ENCODE data around the gene SLC6A9. TPM values are rescaled to one million over a fixed set of nuclear protein-coding genes. Genes with fewer than 3 reads are reported as not detected.

Gene SLC6A9
- polyA plus RNA-seq, 3 donors = 5.4 to 6.3 (median 6.1) TPM

DNA sequence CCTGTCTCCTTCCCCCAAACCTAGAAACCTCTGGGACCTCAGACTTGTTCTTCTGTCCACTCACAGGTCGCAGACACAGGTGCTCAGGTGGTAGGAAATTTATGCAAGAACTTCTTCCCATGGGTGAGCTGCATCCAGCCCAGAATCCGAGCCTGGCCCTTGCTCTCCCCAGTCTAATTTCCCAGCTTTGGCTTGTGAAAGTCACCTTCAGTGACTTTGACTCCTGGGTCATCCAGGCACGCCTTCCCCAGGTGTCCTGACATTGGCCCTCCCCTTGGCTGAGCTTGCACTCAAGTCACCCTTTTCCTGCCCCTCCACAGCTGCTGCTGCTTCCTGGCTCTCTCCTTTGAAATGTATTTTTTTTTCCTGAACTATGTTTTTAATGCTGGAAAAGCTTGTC is 77.9 kb downstream of the SLC6A9 start:
- no peak for DNase-seq (ENCODE audit: low read depth in 3 of 3, low spot score in 2 of 3)

DNA sequence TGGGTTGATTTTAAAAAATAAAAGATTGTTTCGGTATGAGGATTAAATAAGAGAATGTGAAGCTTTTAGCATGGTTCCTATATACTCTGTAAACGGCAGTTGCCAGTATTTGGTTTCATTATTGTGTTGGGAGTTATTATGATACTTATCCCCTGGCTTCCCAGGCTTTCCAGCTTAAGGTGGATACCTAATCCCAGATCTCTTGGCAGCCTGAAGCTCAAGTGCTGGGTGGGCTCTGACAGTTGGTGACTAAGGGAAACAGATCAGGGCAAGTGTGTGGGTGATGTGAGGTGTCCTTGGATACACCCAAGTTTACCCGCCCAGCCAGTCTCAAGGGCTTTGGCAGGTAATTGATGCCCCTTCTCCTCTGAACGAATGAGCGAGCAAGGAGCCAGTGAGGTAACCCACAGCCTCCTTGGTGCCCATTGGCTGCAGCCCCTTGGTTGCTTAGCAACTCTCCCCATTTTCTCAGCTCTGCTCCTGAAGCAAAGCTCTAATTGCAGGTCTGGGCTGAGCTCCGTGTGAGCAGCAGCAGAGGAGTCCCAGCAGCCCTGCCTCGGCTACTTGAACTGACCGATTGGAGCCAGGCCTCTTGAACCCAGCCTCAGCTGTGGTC is 78.4 kb downstream of the SLC6A9 start:
- no peak for DNase-seq (ENCODE audit: low read depth in 3 of 3, low spot score in 2 of 3)

DNA sequence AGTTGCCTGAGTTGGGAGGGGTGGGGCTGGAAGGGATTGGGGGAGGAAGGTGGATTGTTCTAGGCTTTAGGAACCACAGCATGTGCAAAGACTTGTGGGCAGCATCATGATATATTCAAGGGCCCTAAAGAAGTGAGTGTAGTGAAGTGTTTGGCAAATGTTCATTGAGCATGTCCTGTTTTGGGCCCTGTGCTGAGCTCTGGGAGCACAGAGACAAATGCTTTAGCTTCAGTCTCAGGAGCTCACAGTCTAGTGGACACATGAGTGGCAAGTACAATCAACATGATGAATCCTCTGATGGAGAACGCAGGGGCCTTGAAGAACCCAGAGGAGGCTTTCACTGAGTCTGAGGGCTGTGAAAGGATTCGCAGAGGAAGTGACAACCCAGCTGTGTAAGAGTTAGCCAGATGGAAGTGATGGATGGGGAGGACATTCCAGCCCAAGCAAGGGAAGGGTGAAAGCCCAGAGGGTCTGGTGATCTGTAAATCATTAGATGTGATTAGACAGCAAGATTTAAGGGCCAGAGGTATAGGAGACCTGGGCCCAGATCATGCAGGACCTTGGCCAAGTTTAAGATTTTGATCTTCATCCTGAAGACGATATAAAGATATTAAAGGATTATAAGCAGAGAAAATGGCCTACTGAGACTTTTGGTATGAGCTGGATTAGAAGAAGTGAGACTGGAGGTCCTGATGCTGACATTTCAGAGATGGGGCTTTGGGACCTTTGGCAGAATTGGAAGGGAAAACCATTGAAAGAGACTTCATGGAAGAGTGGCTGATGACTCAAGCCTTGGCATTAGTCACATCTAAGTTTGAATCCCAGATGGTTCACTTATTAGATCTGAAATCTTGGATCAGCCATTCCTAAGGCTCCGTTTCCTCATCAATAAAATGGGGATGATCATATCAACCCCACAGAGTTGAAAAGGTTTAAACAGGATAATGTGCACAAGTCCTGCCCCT is 80.0 kb downstream of the SLC6A9 start:
- no peak for DNase-seq (ENCODE audit: low read depth in 3 of 3, low spot score in 2 of 3)

DNA sequence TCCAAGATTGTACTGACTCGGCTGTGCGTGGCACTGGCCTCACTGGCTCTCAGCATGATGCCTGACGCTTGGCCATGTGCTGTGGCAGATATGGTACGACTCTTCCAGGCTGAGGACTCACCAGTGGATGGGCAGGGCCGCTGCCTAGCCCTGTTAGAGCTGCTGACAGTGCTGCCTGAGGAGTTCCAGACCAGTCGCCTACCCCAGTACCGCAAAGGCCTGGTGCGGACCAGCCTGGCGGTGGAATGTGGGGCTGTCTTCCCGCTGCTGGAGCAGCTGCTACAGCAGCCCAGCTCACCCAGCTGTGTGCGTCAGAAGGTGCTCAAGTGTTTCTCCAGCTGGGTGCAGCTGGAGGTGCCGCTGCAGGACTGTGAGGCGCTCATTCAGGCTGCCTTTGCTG is 81.6 kb downstream of the SLC6A9 start:
- no peak for DNase-seq (ENCODE audit: low read depth in 3 of 3, low spot score in 2 of 3)

DNA sequence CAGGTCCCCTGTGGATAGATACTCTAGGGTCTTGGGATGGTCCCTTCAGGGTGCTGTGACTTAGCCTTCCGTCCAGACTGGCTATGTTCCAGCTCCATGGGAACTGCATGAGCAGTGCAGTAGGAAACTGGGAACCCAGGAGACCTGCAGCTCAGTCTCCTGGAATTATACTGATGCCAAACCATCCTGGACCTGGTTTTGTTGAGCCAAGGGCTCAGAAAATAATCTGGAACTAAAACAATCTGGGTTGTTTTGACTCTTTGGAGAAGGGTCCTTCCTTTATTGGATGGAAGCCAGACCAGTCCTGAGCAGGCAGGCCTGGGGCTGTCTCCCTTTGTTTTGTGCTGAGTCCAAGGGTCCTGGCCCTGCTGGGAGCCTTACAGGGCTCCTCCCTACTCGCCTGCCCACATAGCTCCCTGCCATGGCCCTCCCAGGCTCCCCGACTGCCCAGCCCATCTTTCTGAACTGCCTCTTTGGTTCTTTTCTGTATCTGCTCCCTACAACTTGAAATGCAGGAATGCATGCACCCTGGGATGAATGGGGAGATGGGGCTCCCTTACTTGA is 83.3 kb downstream of the SLC6A9 start:
- DNase-seq (ENCODE audit: low read depth in 3 of 3, low spot score in 2 of 3) = no peak

DNA sequence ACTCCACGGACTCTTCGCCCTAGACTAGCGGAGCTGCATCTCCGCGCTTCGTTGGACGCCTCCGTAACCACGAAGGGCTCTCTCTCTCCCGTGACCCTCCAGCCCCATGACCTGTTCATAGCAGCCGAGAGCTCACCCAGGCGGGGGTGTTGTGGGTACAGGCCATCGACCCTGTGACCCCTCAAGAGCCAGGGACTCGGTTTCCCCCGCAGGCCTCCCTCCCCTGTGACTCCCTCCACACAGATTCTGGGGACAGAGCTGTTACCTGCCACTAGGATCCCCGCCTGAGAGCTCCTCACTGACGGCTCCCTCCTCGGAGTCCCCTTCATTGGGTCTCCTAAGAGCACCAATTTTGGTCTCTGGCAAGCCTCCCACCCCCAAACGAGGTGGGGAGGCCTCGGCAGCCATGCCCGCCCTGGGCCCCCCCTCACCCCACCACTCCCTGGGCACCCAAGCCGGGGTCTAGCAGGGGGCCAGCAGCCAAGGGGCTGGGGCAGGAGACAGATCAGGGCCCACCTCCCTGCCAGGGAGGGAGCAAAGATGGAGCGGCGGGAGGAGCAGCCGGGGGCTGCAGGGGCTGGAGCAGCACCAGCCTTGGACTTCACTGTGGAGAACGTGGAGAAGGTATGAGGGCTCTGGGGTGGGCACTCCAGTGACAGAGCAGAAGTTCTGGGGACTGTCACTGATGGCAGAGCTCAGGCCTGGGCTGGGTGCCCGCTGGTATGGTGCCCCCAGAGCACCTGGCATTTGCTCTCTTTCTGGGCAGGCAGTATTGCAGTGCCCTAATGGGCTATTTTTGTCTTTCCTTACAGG is 84.0 kb downstream of the SLC6A9 start:
- DNase-seq (ENCODE audit: low read depth in 3 of 3, low spot score in 2 of 3) = no peak

Other genes with a start within 250 kb of the SLC6A9 start
- gene ARTN, start 97.7 kb downstream of the SLC6A9 start, polyA plus RNA-seq (ENCODE audit: insufficient read length in 3 of 3) = 1 to 10 TPM; 1.7 to 1.9 (median 1.7) TPM
- 10 to 100 TPM; 33.6 to 36.0 (median 35.6) TPM for gene IPO13, start 84.5 kb downstream of the SLC6A9 start, polyA plus RNA-seq (ENCODE audit: insufficient read length in 3 of 3)
- 10 to 100 TPM; 21.5 to 22.3 (median 21.9) TPM for gene DPH2, start 61.5 kb downstream of the SLC6A9 start, polyA plus RNA-seq (ENCODE audit: insufficient read length in 3 of 3)
- 100 to 1,000 TPM; 134 to 150 (median 144) TPM for gene ATP6V0B, start 56.5 kb downstream of the SLC6A9 start, polyA plus RNA-seq (ENCODE audit: insufficient read length in 3 of 3)
- gene B4GALT2, start 52.3 kb downstream of the SLC6A9 start, polyA plus RNA-seq (ENCODE audit: insufficient read length in 3 of 3) = 10 to 100 TPM; 34.6 to 39.8 (median 37.2) TPM
- 10 to 100 TPM; 14.4 to 15.8 (median 14.6) TPM for gene CCDC24, start 39.9 kb downstream of the SLC6A9 start, polyA plus RNA-seq (ENCODE audit: insufficient read length in 3 of 3)
- gene KLF17, start 87.4 kb upstream of the SLC6A9 start, polyA plus RNA-seq (ENCODE audit: insufficient read length in 3 of 3) = not detected
- gene KLF18, start 110.2 kb upstream of the SLC6A9 start, polyA plus RNA-seq (ENCODE audit: insufficient read length in 3 of 3) = not detected
- gene DMAP1, start 182.0 kb upstream of the SLC6A9 start, polyA plus RNA-seq (ENCODE audit: insufficient read length in 3 of 3) = 10 to 100 TPM; 52.6 to 57.5 (median 53.2) TPM